Measurements from ENCODE around the gene KCNJ2. TPM values are rescaled to one million over a fixed set of nuclear protein-coding genes. Genes with fewer than 3 reads are reported as not detected.

Gene KCNJ2
- total and polyA plus RNA-seq, 2 donors (not counting 1 experiment from before 2014, with no cell fraction given), result not detected

GRCh38 chr17:70165383-70165782 lies 3.9 kb upstream of the KCNJ2 start:
- intact Hi-C loops (cut with micrococcal nuclease), result no loop called here
- no peak overlapping the region for H3K9ac ChIP-seq (ENCODE audit: low read length)
- H3K36me3 ChIP-seq (replicated peaks in 1 of 2; ENCODE audit: control extremely low read depth in 1 of 2, control insufficient read depth in 1 of 2, extremely low read depth in 1 of 2, insufficient read depth in 2 of 2, low read length in 1 of 2), result no peaks in the 10 kb centered on the region
- no peaks in the 10 kb centered on the region for H4K20me1 ChIP-seq (ENCODE audit: control insufficient read depth, insufficient read depth, low read length, poor library complexity, severe bottlenecking)
- Mint-ChIP-seq H3K9me3 (ENCODE audit: insufficient read depth) (no peaks in the 10 kb centered on the region), H3K4me3 (no peak overlapping the region), H3K27ac (no peak overlapping the region), H3K4me1 (peaks cover 23% of the 10 kb centered on the region), H3K27me3 (peaks cover 39% of the 10 kb centered on the region)
- no peak overlapping the region for H3K27ac ChIP-seq (ENCODE audit: low read length in 2 of 2)
- no peak overlapping the region for H2AFZ ChIP-seq (ENCODE audit: insufficient read depth, low read depth, low read length, poor library complexity, severe bottlenecking)
- peaks cover 19 to 21% of the 10 kb centered on the region in 2 donors for H3K4me1 ChIP-seq (ENCODE audit: control insufficient read depth in 2 of 2, insufficient read depth in 2 of 2, low read length in 2 of 2)
- no peak overlapping the region for H3K4me2 ChIP-seq (replicated peaks; ENCODE audit: low read depth, low read length, poor library complexity, severe bottlenecking)
- WGBS (ENCODE audit: insufficient coverage), result 100% methylated on average over 1 of the region's 2 CpGs
- DNase-seq, result no peak
- H3K4me3 ChIP-seq (ENCODE audit: control extremely low read depth in 1 of 5, extremely low read depth in 1 of 5, insufficient read depth in 1 of 5, low read depth in 2 of 5, low read length in 4 of 5), result no peak overlapping the region
- TF ChIP-seq EZH2 (IDR thresholded peaks at IDR 0.05; ENCODE audit: borderline replicate concordance, insufficient read depth, low read depth, low read length, poor library complexity, severe bottlenecking) (no peak), CTCF (IDR thresholded peaks at IDR 0.05) (no peak)
- H3K9me3 ChIP-seq (ENCODE audit: control extremely low read depth in 1 of 3, control insufficient read depth in 2 of 3, insufficient read depth in 1 of 3, low read length in 2 of 3), result no peaks in the 10 kb centered on the region
- POLR2A ChIA-PET, result no interaction called here
- CTCF ChIA-PET, result interaction anchor here (0.6 kb wide), 1 partner anchor 593 kb away, joined by 3 read pairs; no protein-coding TSS in a partner anchor
- ATAC-seq (ENCODE audit: low read depth), result no peak
- peaks cover 0 to 19% (median 11%) of the 10 kb centered on the region in 4 experiments for H3K27me3 ChIP-seq (replicated peaks in 1 of 4; ENCODE audit: control extremely low read depth in 1 of 4, control insufficient read depth in 3 of 4, insufficient read depth in 4 of 4, low read length in 3 of 4)
- no peaks in the 10 kb centered on the region for H3K79me2 ChIP-seq (ENCODE audit: control insufficient read depth, insufficient read depth, low read length)

GRCh38 chr17:70166615-70167014 lies 2.7 kb upstream of the KCNJ2 start:
- Mint-ChIP-seq H3K4me1 (peaks cover 23% of the 10 kb centered on the region), H3K27ac (no peak overlapping the region), H3K4me3 (no peak overlapping the region), H3K27me3 (peaks cover 44% of the 10 kb centered on the region), H3K9me3 (ENCODE audit: insufficient read depth) (no peaks in the 10 kb centered on the region)
- DNase-seq (no peak), ATAC-seq (ENCODE audit: low read depth) (no peak)
- TF ChIP-seq EZH2 (IDR thresholded peaks at IDR 0.05; ENCODE audit: borderline replicate concordance, insufficient read depth, low read depth, low read length, poor library complexity, severe bottlenecking) (no peak), CTCF (IDR thresholded peaks at IDR 0.05) (no peak)
- H3K27me3 ChIP-seq (replicated peaks in 1 of 4; ENCODE audit: control extremely low read depth in 1 of 4, control insufficient read depth in 3 of 4, insufficient read depth in 4 of 4, low read length in 3 of 4), result peaks cover 0 to 21% (median 15%) of the 10 kb centered on the region in 4 experiments
- intact Hi-C loops (cut with micrococcal nuclease), result no loop called here
- H3K79me2 ChIP-seq (ENCODE audit: control insufficient read depth, insufficient read depth, low read length), result no peaks in the 10 kb centered on the region
- no peak overlapping the region for H2AFZ ChIP-seq (ENCODE audit: insufficient read depth, low read depth, low read length, poor library complexity, severe bottlenecking)
- no peaks in the 10 kb centered on the region for H3K36me3 ChIP-seq (replicated peaks in 1 of 2; ENCODE audit: control extremely low read depth in 1 of 2, control insufficient read depth in 1 of 2, extremely low read depth in 1 of 2, insufficient read depth in 2 of 2, low read length in 1 of 2)
- ChIA-PET POLR2A (no interaction called here), CTCF (interaction anchor here (1.1 kb wide), 1 partner anchor 17 kb away, joined by 3 read pairs; no protein-coding TSS in a partner anchor)
- 100% methylated on average over 1 of the region's 4 CpGs for WGBS (ENCODE audit: insufficient coverage)
- H3K4me1 ChIP-seq (ENCODE audit: control insufficient read depth in 2 of 2, insufficient read depth in 2 of 2, low read length in 2 of 2), result peaks cover 19 to 21% of the 10 kb centered on the region in 2 donors
- H3K4me3 ChIP-seq (ENCODE audit: control extremely low read depth in 1 of 5, extremely low read depth in 1 of 5, insufficient read depth in 1 of 5, low read depth in 2 of 5, low read length in 4 of 5), result no peak overlapping the region
- H3K9me3 ChIP-seq (ENCODE audit: control extremely low read depth in 1 of 3, control insufficient read depth in 2 of 3, insufficient read depth in 1 of 3, low read length in 2 of 3), result no peaks in the 10 kb centered on the region
- H3K4me2 ChIP-seq (replicated peaks; ENCODE audit: low read depth, low read length, poor library complexity, severe bottlenecking), result no peak overlapping the region
- no peak overlapping the region for H3K27ac ChIP-seq (ENCODE audit: low read length in 2 of 2)
- no peak overlapping the region for H3K9ac ChIP-seq (ENCODE audit: low read length)
- H4K20me1 ChIP-seq (ENCODE audit: control insufficient read depth, insufficient read depth, low read length, poor library complexity, severe bottlenecking), result no peaks in the 10 kb centered on the region
